Diencephalon (tissue), 1 donor: ENCODE data around the gene PTX4. TPM values are rescaled to one million over a fixed set of nuclear protein-coding genes. Genes with fewer than 3 reads are reported as not detected.

Experiments
- total RNA-seq: library from RNA; depleted of rRNA; stranded (reverse); fragments of >200 nt; gene quantifications from one replicate; pipeline ENCODE4 v1.2.3, GENCODE V29; 2014

The PTX4 gene, protein sequence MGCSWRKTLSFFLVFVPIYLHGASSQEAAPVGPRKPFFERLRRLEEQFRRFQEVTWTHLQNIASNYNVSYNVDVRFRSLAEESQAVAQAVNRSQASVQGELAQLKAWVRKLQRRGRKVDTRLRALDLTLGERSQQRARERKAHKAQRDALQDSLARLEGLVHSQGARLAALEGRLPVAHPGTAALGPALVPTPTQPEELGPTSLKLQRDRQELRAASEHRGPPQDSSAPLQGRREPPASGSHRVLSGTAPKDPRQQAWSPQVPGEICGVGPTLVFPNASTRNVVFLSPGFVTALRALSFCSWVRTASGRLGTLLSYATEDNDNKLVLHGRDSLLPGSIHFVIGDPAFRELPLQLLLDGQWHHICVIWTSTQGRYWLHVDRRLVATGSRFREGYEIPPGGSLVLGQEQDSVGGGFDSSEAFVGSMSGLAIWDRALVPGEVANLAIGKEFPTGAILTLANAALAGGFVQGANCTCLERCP
- total RNA-seq = 0.23 TPM

DNA sequence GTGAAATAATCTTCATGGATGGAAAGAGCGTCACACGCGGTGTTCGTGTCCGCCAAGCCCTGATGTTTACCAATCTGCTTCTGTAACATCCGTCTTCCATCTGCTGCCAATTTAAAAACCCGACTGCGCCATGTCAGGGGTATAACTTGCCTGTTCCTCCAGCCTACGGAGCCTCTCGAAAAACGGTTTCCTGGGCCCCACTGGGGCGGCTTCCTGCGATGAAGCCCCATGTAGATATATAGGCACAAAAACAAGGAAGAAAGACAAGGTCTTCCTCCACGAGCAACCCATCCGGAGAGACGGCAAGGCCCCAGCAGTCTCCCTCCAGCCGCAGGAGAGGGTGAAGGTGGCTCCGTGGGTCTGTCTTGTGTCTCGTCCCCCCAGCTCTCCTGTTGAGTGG is at the start of gene PTX4:
Gene PTX4, minus strand, starts transcription at position 326 of the 400 bp plus-strand sequence. Its CDS starts 35 bp downstream, at position 291.

DNA sequence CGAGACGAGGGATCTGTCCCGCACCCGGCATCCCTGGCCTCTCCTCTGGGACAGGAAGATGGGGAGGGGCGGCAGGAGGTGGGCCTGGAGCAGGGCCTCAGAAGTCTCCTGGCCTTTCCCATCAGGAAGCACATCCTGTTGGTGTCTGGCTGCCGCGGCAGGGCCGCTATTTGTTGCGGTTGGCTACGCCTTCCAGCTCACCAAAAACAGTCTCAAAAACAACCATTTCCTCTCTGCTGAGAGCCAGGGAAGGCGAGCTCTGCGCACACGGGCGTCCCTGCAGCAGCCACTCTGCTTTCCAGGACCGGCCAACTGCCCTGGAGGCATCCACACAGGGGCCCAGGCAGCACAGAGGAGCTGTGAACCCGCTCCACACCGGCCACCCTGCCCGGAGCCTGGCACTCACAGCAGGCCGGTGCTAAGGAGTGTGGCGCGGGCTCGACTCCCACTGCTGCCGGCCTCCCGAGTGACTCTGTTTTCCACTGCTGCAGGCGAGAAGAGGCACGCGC is 44.8 kb upstream of the PTX4 start, which contains the start of gene TMEM204:
Gene TMEM204, plus strand, starts transcription at position 224 of the 509 bp plus-strand sequence. CDS start 610 bp downstream, outside the sequence.

DNA sequence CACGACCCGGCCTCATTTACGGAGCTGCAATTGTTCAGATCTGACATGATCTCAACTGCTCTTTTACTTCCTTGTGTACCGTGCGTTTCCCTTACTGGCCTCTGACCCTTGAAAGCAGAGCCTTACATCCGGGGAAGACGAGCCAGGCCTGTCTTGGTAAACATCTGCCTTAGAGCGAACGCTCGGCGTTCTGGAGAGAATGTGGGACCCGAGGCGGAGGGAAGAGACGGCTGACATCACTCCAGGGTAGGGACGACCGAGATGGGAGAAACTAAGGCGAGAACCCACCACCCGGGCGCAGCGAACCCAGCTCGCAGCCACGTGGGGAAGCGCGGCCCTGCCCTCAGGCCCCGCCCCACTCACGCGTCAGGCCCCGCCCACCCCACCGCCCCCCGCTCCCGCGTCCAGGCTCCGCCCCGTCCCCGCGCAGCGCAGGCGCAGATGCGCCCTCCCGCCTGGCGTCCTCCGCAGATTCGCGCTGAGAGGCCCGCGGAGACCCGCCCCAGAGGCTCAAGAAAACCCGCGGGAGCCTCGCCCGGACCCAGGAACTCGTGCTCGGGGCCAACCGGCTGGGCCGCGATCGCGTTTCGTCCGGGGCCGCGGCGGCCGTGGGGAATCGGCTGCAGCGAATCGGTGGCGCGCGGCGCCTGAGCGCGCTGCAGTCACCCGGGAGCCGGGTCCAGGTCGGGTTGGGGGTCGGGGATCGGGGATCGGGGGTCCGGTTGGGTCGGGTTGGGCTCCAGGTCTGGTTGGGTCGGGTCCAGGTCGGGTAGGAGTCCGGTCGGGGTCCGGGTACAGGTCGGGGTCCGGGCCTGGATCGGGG is 4.4 kb upstream of the PTX4 start, which contains the start of gene TELO2:
Gene TELO2, plus strand, starts transcription at position 438 of the 823 bp plus-strand sequence. CDS start 922 bp downstream, outside the sequence.

DNA sequence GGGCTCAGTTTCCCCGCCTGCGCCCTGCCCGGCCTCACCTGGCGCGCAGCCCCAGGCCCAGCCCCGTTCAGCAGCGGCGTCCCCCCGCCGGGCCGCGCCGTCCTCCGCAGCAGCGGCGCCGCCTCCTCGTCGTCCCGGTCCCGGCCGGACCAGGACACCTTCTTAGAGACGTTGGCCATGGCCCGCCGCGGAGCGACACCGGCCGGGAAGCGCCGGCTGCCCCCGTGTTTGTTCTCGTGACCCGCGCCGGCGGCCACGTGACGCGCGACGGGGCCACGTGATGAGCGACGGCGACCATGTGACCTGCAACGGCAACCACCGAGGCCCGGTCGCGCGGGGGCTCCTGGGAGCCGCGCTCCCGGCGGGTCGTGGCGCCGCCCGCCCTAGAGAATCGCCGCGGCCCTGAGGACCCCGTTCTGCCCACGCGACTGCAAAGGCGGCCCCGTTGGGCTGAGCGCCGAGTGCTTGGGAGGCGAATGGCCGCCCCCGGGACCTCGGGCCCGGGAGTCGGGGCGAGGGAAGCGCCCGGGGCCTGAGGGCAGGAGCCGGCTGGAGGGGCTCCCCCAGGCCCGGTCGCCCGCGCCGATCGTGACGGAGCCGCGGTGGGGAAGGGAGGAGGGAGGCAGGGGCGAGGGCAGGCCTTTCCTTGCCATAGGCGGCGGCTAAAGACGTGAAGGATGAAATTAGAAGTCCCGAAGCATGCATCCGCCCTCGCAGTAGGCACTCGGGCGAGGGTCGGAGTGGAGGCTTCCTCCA is 13.8 kb downstream of the PTX4 start, which contains the start of gene CLCN7:
Gene CLCN7, minus strand, starts transcription at position 233 of the 756 bp plus-strand sequence. Its CDS starts 54 bp downstream, at position 179.

DNA sequence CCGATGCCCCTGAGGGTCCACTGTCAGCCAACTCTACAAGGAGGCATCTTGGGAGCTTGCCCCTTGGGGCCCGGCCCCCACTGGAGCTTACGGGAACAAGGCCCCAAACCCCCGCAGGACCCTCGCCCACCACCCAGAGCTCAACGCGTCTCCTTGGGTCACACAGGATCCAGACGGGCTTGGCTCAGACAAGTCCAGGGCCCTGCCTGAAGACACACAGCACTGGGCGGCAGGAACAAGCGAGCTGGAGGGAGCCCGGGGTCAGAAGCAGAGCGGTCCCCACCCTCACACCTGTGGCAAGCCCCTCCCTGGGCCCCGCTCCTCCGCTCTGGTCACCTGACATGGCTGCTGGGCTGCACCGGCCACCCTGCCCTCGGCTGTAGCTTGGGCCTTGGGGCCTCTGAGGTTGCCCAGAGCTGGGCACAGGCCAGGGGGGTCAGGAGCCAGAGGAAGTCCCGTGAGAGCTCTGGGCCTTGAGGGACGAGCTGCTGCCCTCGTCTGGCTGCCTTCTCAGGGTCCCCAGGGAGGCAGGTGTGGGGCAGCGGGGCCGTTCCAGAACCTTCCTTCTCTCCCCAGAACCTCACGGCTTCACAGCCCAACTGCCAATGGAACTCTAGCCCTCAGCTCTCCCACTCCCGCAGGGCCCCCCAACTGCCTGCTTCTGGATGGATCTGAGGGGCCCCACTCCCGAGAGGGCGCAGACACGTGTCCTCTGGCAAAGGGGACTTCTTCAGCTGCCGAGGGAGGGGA is 44.6 kb downstream of the PTX4 start, which contains the start of gene CCDC154:
Gene CCDC154, minus strand, starts transcription at position 577 of the 750 bp plus-strand sequence. Its CDS starts 234 bp downstream, at position 343.

Other genes starting within 250 kb of the PTX4 start
- gene TPSAB1, start 248.2 kb downstream of the PTX4 start, total RNA-seq = not detected
- gene TPSD1, start 232.9 kb downstream of the PTX4 start, total RNA-seq = not detected
- 48.7 TPM for gene UBE2I, start 179.3 kb downstream of the PTX4 start, total RNA-seq
- 61.8 TPM for gene BAIAP3, start 155.3 kb downstream of the PTX4 start, total RNA-seq
- 43.6 TPM for gene TSR3, start 137.1 kb downstream of the PTX4 start, total RNA-seq
- gene GNPTG, start 137.0 kb downstream of the PTX4 start, total RNA-seq = 31.1 TPM
- 16.4 TPM for gene UNKL, start 74.2 kb downstream of the PTX4 start, total RNA-seq
- 12.0 TPM for gene UQCC4, start 68.2 kb downstream of the PTX4 start, total RNA-seq
- gene PERCC1, start 57.9 kb downstream of the PTX4 start, total RNA-seq = not detected
- 0.23 TPM for gene CCDC154, start 44.4 kb downstream of the PTX4 start, total RNA-seq
- gene CLCN7, start 13.9 kb downstream of the PTX4 start, total RNA-seq = 47.3 TPM
- 19.6 TPM for gene TELO2, start 4.4 kb upstream of the PTX4 start, total RNA-seq
- gene TMEM204, start 44.7 kb upstream of the PTX4 start, total RNA-seq = 3.2 TPM
- 42.7 TPM for gene IFT140, start 123.1 kb upstream of the PTX4 start, total RNA-seq
- 10.1 TPM for gene CRAMP1, start 123.4 kb upstream of the PTX4 start, total RNA-seq
- 35.1 TPM for gene JPT2, start 189.3 kb upstream of the PTX4 start, total RNA-seq
- 85.8 TPM for gene MAPK8IP3, start 217.3 kb upstream of the PTX4 start, total RNA-seq